ENCODE results near the gene CITED4.
A peak's percentile ranks its signal among the peaks of the same experiment; 100 is the strongest.

Gene CITED4

GRCh38 chr1:40840526-40841323 lies 21.4 kb downstream of the CITED4 start:
- no peak overlapping the region for H3K4me3 ChIP-seq (ENCODE audit: low read length, poor library complexity, severe bottlenecking)
- H3K9me2 ChIP-seq (replicated peaks; ENCODE audit: low read depth, low read length): no peaks in the 10 kb centered on the region
- peaks cover 8% of the 10 kb centered on the region for H3K4me1 ChIP-seq (ENCODE audit: insufficient read depth, low read length, poor library complexity, severe bottlenecking)
- no peaks in the 10 kb centered on the region for H3K79me2 ChIP-seq (ENCODE audit: insufficient read depth, low read length)
- peak; percentile 25 for TF ChIP-seq CTCF (conservative IDR thresholded peaks at IDR 0.05; ENCODE audit: low read length)
- TF ChIP-seq EZH2phosphoT487 (IDR thresholded peaks at IDR 0.05; ENCODE audit: borderline replicate concordance): no peak
- no peaks in the 10 kb centered on the region for H3K36me3 ChIP-seq (ENCODE audit: insufficient read depth, low read length)
- no peaks in the 10 kb centered on the region for H3K27me3 ChIP-seq (ENCODE audit: insufficient read depth, low read length, poor library complexity, severe bottlenecking)
- peak overlapping the region; percentile 1 for H3K4me2 ChIP-seq (ENCODE audit: low read depth, low read length, poor library complexity, severe bottlenecking)
- no peaks in the 10 kb centered on the region for H4K20me1 ChIP-seq (ENCODE audit: insufficient read depth, low read length, poor library complexity, severe bottlenecking)
- peak overlapping the region; percentile 14 for H2AFZ ChIP-seq (ENCODE audit: low read length)
- H3K9me3 ChIP-seq (ENCODE audit: insufficient read depth, low read depth, low read length): no peaks in the 10 kb centered on the region
- H3K9ac ChIP-seq (ENCODE audit: low read depth, low read length, poor library complexity, severe bottlenecking): peak overlapping the region; percentile 7
- H3F3A ChIP-seq (ENCODE audit: low read depth): no peaks in the 10 kb centered on the region

- no peak overlapping the region for H3K4me3 ChIP-seq (ENCODE audit: low read length, poor library complexity, severe bottlenecking)
Measured at GRCh38 chr1:40839943-40840335, 22.2 kb downstream of the CITED4 start.

More at GRCh38 chr1:40839943-40840335, 22.2 kb downstream of the CITED4 start:
- no peak overlapping the region; the same call in 1 of the 2 replicates for H2AFZ ChIP-seq (ENCODE audit: low read length)
- no peaks in the 10 kb centered on the region for H3F3A ChIP-seq (ENCODE audit: low read depth)
- peaks cover 8% of the 10 kb centered on the region for H3K4me1 ChIP-seq (ENCODE audit: insufficient read depth, low read length, poor library complexity, severe bottlenecking)
- no peaks in the 10 kb centered on the region for H3K79me2 ChIP-seq (ENCODE audit: insufficient read depth, low read length)
- H3K9ac ChIP-seq (ENCODE audit: low read depth, low read length, poor library complexity, severe bottlenecking): peak overlapping the region; percentile 7
- no peaks in the 10 kb centered on the region for H3K9me3 ChIP-seq (ENCODE audit: insufficient read depth, low read depth, low read length)
- no peaks in the 10 kb centered on the region for H4K20me1 ChIP-seq (ENCODE audit: insufficient read depth, low read length, poor library complexity, severe bottlenecking)
- H3K27me3 ChIP-seq (ENCODE audit: insufficient read depth, low read length, poor library complexity, severe bottlenecking): no peaks in the 10 kb centered on the region
- no peaks in the 10 kb centered on the region for H3K36me3 ChIP-seq (ENCODE audit: insufficient read depth, low read length)
- H3K4me2 ChIP-seq (ENCODE audit: low read depth, low read length, poor library complexity, severe bottlenecking): peak overlapping the region; percentile 1
- no peak for TF ChIP-seq EZH2phosphoT487 (IDR thresholded peaks at IDR 0.05; ENCODE audit: borderline replicate concordance)
- no peak for TF ChIP-seq CTCF (conservative IDR thresholded peaks at IDR 0.05; ENCODE audit: low read length)
- H3K9me2 ChIP-seq (replicated peaks; ENCODE audit: low read depth, low read length): no peaks in the 10 kb centered on the region

All from Loucy (cell line).